GM19455 (cell line): ENCODE measurements around the gene NAA40.
A peak's percentile ranks its signal among the peaks of the same experiment; 100 is the strongest.

ENCODE experiments used
- ATAC-seq: cut with Tn5 transposase; IDR thresholded peaks from one replicate; pipeline ENCODE4 v1.9.1; 2021; ENCODE audit not compliant: unreplicated experiment

NAA40 gene

GRCh38 chr11:63938479-63939396 lies at the start of gene NAA40:
TSS of gene NAA40 (plus strand) at chr11:63939002. CDS start at chr11:63939097, 95 bp downstream.
- ATAC-seq: peak; percentile 82

GRCh38 chr11:63889344-63889743 lies 49.5 kb upstream of the NAA40 start:
- ATAC-seq: no peak

- ATAC-seq: no peak
These were observed 48.4 kb upstream of the NAA40 start for GRCh38 chr11:63890368-63890767.

GRCh38 chr11:63892228-63892627 lies 46.6 kb upstream of the NAA40 start:
- no peak for ATAC-seq

GRCh38 chr11:63893355-63893754 lies 45.4 kb upstream of the NAA40 start:
- ATAC-seq: no peak

- ATAC-seq: no peak
These were observed 42.7 kb upstream of the NAA40 start for GRCh38 chr11:63896071-63896470.

GRCh38 chr11:63897459-63898146 lies 41.2 kb upstream of the NAA40 start:
- ATAC-seq: no peak

- no peak for ATAC-seq
These were observed 37.1 kb upstream of the NAA40 start for GRCh38 chr11:63901660-63902059.

GRCh38 chr11:63903884-63904283 lies 34.9 kb upstream of the NAA40 start:
- ATAC-seq: no peak

GRCh38 chr11:63904743-63905142 lies 34.1 kb upstream of the NAA40 start:
- no peak for ATAC-seq

- no peak for ATAC-seq
These were observed 33.6 kb upstream of the NAA40 start for GRCh38 chr11:63905179-63905578.

- no peak for ATAC-seq
These were observed 32.7 kb upstream of the NAA40 start for GRCh38 chr11:63906087-63906486.

- no peak for ATAC-seq
These were observed 32.2 kb upstream of the NAA40 start for GRCh38 chr11:63906585-63906984.

- no peak for ATAC-seq
These were observed 31.7 kb upstream of the NAA40 start for GRCh38 chr11:63907063-63907462.

GRCh38 chr11:63907808-63908530 lies 30.8 kb upstream of the NAA40 start:
- no peak for ATAC-seq

GRCh38 chr11:63908631-63909401 lies 30.0 kb upstream of the NAA40 start:
- ATAC-seq: no peak

- ATAC-seq: no peak
These were observed 29.0 kb upstream of the NAA40 start for GRCh38 chr11:63909591-63910506.

GRCh38 chr11:63910675-63911074 lies 28.1 kb upstream of the NAA40 start:
- ATAC-seq: no peak

GRCh38 chr11:63911440-63911839 lies 27.4 kb upstream of the NAA40 start:
- ATAC-seq: no peak

GRCh38 chr11:63911876-63912275 lies 26.9 kb upstream of the NAA40 start:
- no peak for ATAC-seq
